Adipocyte (in vitro differentiated cells): ENCODE results near the gene CNTNAP5.

Experiments used
- DNase-seq: peaks from one replicate; pipeline ENCODE4 v3.0.0-alpha.2; 2015; ENCODE audit warnings: low read depth
- H3K27me3 ChIP-seq: replicated peaks from 2 replicates; pipeline ENCODE4 v1.7.0; 2013; ENCODE audit warnings: mild to moderate bottlenecking, low read length, moderate library complexity; ENCODE audit not compliant: control insufficient read depth, insufficient read depth
- H3K36me3 ChIP-seq: 2 replicates; pipeline ENCODE4 v1.7.0; 2013; ENCODE audit warnings: low read length, mild to moderate bottlenecking, moderate library complexity; ENCODE audit not compliant: control insufficient read depth, insufficient read depth, severe bottlenecking
- H3K4me1 ChIP-seq: 2 replicates; pipeline ENCODE4 v1.7.0; 2013; ENCODE audit warnings: mild to moderate bottlenecking, low read length, moderate library complexity; ENCODE audit not compliant: control insufficient read depth, insufficient read depth
- H3K4me3 ChIP-seq: 2 replicates; pipeline ENCODE4 v1.7.0; 2013; ENCODE audit warnings: mild to moderate bottlenecking, low read length, moderate library complexity
- H3K9ac ChIP-seq: 2 replicates; pipeline ENCODE4 v1.7.0; 2013; ENCODE audit warnings: mild to moderate bottlenecking, low read length, moderate library complexity
- H3K9me3 ChIP-seq: 2 replicates; pipeline ENCODE4 v1.7.0; 2013; ENCODE audit warnings: mild to moderate bottlenecking, low read length, moderate library complexity; ENCODE audit not compliant: control insufficient read depth

CNTNAP5 gene

GRCh38 chr2:124209441-124209840, 184.4 kb downstream of the CNTNAP5 start:
- Histone ChIP-seq H3K4me3 (no peak overlapping the region), H3K27me3 (no peaks in the 10 kb centered on the region), H3K9me3 (no peaks in the 10 kb centered on the region), H3K36me3 (no peaks in the 10 kb centered on the region), H3K9ac (no peak overlapping the region), H3K4me1 (no peaks in the 10 kb centered on the region)
- DNase-seq = no peak

GRCh38 chr2:124211461-124211860, 186.4 kb downstream of the CNTNAP5 start:
- no peaks in the 10 kb centered on the region for H3K4me1 ChIP-seq
- H3K9me3 ChIP-seq = no peaks in the 10 kb centered on the region
- H3K4me3 ChIP-seq = no peak overlapping the region
- H3K36me3 ChIP-seq = no peaks in the 10 kb centered on the region
- no peak overlapping the region for H3K9ac ChIP-seq
- DNase-seq = no peak
- no peaks in the 10 kb centered on the region for H3K27me3 ChIP-seq

- Histone ChIP-seq H3K9me3 (no peaks in the 10 kb centered on the region), H3K4me1 (no peaks in the 10 kb centered on the region), H3K27me3 (no peaks in the 10 kb centered on the region), H3K4me3 (no peak overlapping the region), H3K36me3 (no peaks in the 10 kb centered on the region), H3K9ac (no peak overlapping the region)
- no peak for DNase-seq
Measured at GRCh38 chr2:124213977-124214587, 189.0 kb downstream of the CNTNAP5 start.

GRCh38 chr2:124246170-124246569, 221.1 kb downstream of the CNTNAP5 start:
- no peak for DNase-seq
- no peaks in the 10 kb centered on the region for H3K9me3 ChIP-seq
- H3K36me3 ChIP-seq = no peaks in the 10 kb centered on the region
- no peaks in the 10 kb centered on the region for H3K27me3 ChIP-seq
- H3K9ac ChIP-seq = no peak overlapping the region
- H3K4me1 ChIP-seq = peaks cover 22% of the 10 kb centered on the region
- H3K4me3 ChIP-seq = no peak overlapping the region

GRCh38 chr2:124248386-124248785, 223.3 kb downstream of the CNTNAP5 start:
- H3K4me1 ChIP-seq = peaks cover 12% of the 10 kb centered on the region
- no peak overlapping the region for H3K9ac ChIP-seq
- no peaks in the 10 kb centered on the region for H3K9me3 ChIP-seq
- H3K36me3 ChIP-seq = no peaks in the 10 kb centered on the region
- DNase-seq = no peak
- H3K27me3 ChIP-seq = no peaks in the 10 kb centered on the region
- no peak overlapping the region for H3K4me3 ChIP-seq

- Histone ChIP-seq H3K27me3 (no peaks in the 10 kb centered on the region), H3K4me1 (peaks cover 13% of the 10 kb centered on the region), H3K36me3 (no peaks in the 10 kb centered on the region), H3K4me3 (no peak overlapping the region), H3K9me3 (no peaks in the 10 kb centered on the region), H3K9ac (no peak overlapping the region)
- DNase-seq = no peak
Measured at GRCh38 chr2:124250433-124250832, 225.3 kb downstream of the CNTNAP5 start.

GRCh38 chr2:124254621-124255020, 229.5 kb downstream of the CNTNAP5 start:
- Histone ChIP-seq H3K4me1 (peaks cover 27% of the 10 kb centered on the region), H3K4me3 (no peak overlapping the region), H3K27me3 (no peaks in the 10 kb centered on the region), H3K9ac (no peak overlapping the region), H3K36me3 (no peaks in the 10 kb centered on the region), H3K9me3 (no peaks in the 10 kb centered on the region)
- no peak for DNase-seq

- no peaks in the 10 kb centered on the region for H3K36me3 ChIP-seq
- H3K9ac ChIP-seq = no peak overlapping the region
- H3K27me3 ChIP-seq = no peaks in the 10 kb centered on the region
- no peak for DNase-seq
- peaks cover 27% of the 10 kb centered on the region for H3K4me1 ChIP-seq
- no peak overlapping the region for H3K4me3 ChIP-seq
- no peaks in the 10 kb centered on the region for H3K9me3 ChIP-seq
Measured at GRCh38 chr2:124257120-124257519, 232.0 kb downstream of the CNTNAP5 start.

GRCh38 chr2:124258140-124258880, 233.2 kb downstream of the CNTNAP5 start:
- no peak overlapping the region for H3K9ac ChIP-seq
- H3K36me3 ChIP-seq = no peaks in the 10 kb centered on the region
- no peak overlapping the region for H3K4me3 ChIP-seq
- no peaks in the 10 kb centered on the region for H3K9me3 ChIP-seq
- H3K27me3 ChIP-seq = no peaks in the 10 kb centered on the region
- DNase-seq = no peak
- H3K4me1 ChIP-seq = peaks cover 27% of the 10 kb centered on the region

- no peak overlapping the region for H3K9ac ChIP-seq
- DNase-seq = no peak
Measured at GRCh38 chr2:124261456-124261855, 236.4 kb downstream of the CNTNAP5 start.

GRCh38 chr2:124264551-124265091, 239.5 kb downstream of the CNTNAP5 start:
- Histone ChIP-seq H3K36me3 (no peaks in the 10 kb centered on the region), H3K4me3 (no peak overlapping the region), H3K9ac (no peak overlapping the region), H3K27me3 (no peaks in the 10 kb centered on the region), H3K4me1 (peaks cover 14% of the 10 kb centered on the region), H3K9me3 (no peaks in the 10 kb centered on the region)
- DNase-seq = no peak

More at GRCh38 chr2:124261456-124261855, 236.4 kb downstream of the CNTNAP5 start:
- Histone ChIP-seq H3K36me3 (no peaks in the 10 kb centered on the region), H3K9me3 (no peaks in the 10 kb centered on the region), H3K4me3 (no peak overlapping the region), H3K27me3 (no peaks in the 10 kb centered on the region), H3K4me1 (peaks cover 14% of the 10 kb centered on the region)
